Ishikawa (cell line): ENCODE measurements around the gene GRHL3.

Experiments used
- CEBPB ChIP-seq: IDR thresholded peaks from 2 replicates; pipeline ENCODE4 v1.6.1; 2012
- CREB1 ChIP-seq: IDR thresholded peaks from 2 replicates; pipeline ENCODE4 v1.6.1; 2012; ENCODE audit warnings: low read depth
- EGR1 ChIP-seq: IDR thresholded peaks from 2 replicates; pipeline ENCODE4 v1.6.1; 2012
- EP300 ChIP-seq: IDR thresholded peaks from 2 replicates; pipeline ENCODE4 v1.6.1; 2012; ENCODE audit warnings: borderline replicate concordance
- FOXM1 ChIP-seq: IDR thresholded peaks from 2 replicates; pipeline ENCODE4 v1.6.1; 2012; ENCODE audit warnings: low read depth, borderline replicate concordance
- MAX ChIP-seq: IDR thresholded peaks from 2 replicates; pipeline ENCODE4 v1.6.1; 2012
- NFIC ChIP-seq: IDR thresholded peaks from 2 replicates; pipeline ENCODE4 v1.6.1; 2012
- RAD21 ChIP-seq: IDR thresholded peaks from 2 replicates; pipeline ENCODE4 v1.6.1; 2012; ENCODE audit warnings: low read depth
- TAF1 ChIP-seq: IDR thresholded peaks from 2 replicates; pipeline ENCODE4 v1.6.1; 2012; ENCODE audit warnings: low read depth, mild to moderate bottlenecking
- TCF12 ChIP-seq: IDR thresholded peaks from 2 replicates; pipeline ENCODE4 v1.6.1; 2012; ENCODE audit warnings: low read depth
- TEAD4 ChIP-seq: IDR thresholded peaks from 2 replicates; pipeline ENCODE4 v1.6.1; 2012
- USF1 ChIP-seq: IDR thresholded peaks from 2 replicates; pipeline ENCODE4 v1.6.1; 2012
- YY1 ChIP-seq: IDR thresholded peaks from 2 replicates; pipeline ENCODE4 v1.6.1; 2012; ENCODE audit warnings: low read depth
- ZBTB7A ChIP-seq: IDR thresholded peaks from 2 replicates; pipeline ENCODE4 v1.6.1; 2012; ENCODE audit warnings: low read depth
- TF ChIP-seq, protein P1 (sequence below): IDR thresholded peaks from 2 replicates; pipeline ENCODE4 v1.6.1; 2012; ENCODE audit warnings: low read depth, mild to moderate bottlenecking

The GRHL3 gene

DNA sequence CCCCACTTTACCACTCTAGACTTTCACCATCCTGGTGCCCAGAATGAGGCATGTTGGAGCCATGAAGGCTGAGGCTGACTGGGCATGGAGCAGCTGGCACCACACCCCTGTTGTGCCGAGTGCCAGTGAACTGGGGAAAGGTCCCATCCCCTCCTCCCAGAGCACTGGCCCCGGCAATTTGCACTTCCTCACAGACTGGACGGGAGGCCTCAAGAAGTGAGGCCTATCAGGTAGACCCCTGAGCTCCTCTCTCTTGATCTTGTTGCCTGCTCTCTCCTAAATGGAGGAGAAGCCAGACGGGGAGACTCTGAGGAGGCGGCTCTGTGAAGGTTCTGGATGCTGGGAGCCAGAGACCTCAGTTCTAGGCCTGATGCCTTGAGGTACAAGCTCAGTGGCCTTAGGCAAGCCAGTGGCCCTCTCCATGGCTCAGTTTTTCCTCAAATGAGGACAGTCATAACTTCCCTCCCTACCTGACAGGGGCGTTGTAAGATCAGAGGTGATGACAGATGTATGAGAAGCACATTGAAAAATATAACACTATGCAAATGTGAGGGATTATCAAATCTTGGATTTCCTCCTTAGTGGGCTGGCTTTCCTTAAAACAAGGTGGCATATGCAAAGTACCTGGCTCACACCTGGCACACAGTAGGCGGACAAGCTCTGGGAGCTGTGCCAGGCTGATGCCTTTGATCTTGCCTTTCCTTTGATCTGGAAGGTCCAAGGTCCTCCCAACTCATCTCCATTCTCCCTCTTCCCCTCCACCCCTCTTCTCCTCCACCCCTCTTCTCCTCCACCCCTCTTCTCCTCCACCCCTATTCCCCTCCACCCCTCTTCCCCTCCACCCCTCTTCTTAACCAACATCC, 6.7 kb downstream of the GRHL3 start:
- TF ChIP-seq FOXM1 (no peak), YY1 (no peak), TCF12 (no peak), TAF1 (no peak), CEBPB (no peak), RAD21 (no peak), USF1 (no peak), EGR1 (no peak), ZBTB7A (no peak), TEAD4 (no peak), CREB1 (no peak), MAX (no peak), EP300 (no peak)
- TF ChIP-seq, protein P1, sequence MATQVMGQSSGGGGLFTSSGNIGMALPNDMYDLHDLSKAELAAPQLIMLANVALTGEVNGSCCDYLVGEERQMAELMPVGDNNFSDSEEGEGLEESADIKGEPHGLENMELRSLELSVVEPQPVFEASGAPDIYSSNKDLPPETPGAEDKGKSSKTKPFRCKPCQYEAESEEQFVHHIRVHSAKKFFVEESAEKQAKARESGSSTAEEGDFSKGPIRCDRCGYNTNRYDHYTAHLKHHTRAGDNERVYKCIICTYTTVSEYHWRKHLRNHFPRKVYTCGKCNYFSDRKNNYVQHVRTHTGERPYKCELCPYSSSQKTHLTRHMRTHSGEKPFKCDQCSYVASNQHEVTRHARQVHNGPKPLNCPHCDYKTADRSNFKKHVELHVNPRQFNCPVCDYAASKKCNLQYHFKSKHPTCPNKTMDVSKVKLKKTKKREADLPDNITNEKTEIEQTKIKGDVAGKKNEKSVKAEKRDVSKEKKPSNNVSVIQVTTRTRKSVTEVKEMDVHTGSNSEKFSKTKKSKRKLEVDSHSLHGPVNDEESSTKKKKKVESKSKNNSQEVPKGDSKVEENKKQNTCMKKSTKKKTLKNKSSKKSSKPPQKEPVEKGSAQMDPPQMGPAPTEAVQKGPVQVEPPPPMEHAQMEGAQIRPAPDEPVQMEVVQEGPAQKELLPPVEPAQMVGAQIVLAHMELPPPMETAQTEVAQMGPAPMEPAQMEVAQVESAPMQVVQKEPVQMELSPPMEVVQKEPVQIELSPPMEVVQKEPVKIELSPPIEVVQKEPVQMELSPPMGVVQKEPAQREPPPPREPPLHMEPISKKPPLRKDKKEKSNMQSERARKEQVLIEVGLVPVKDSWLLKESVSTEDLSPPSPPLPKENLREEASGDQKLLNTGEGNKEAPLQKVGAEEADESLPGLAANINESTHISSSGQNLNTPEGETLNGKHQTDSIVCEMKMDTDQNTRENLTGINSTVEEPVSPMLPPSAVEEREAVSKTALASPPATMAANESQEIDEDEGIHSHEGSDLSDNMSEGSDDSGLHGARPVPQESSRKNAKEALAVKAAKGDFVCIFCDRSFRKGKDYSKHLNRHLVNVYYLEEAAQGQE: no peak

- no peak for TF ChIP-seq FOXM1
- TF ChIP-seq ZBTB7A: no peak
- TF ChIP-seq EGR1: no peak
Observed at GRCh38 chr1:24327486-24327885, 8.3 kb downstream of the GRHL3 start.

- TF ChIP-seq USF1 (no peak), FOXM1 (no peak)
Observed at GRCh38 chr1:24327891-24328290, 8.7 kb downstream of the GRHL3 start.

GRCh38 chr1:24329331-24329730, 10.2 kb downstream of the GRHL3 start:
- TF ChIP-seq YY1 (no peak), TAF1 (no peak), EGR1 (no peak), FOXM1 (no peak), CEBPB (no peak), NFIC (no peak), MAX (no peak), TEAD4 (no peak)
- TF ChIP-seq, protein P1: no peak

- TF ChIP-seq TAF1 (no peak), EP300 (no peak), TCF12 (no peak)
Observed at GRCh38 chr1:24329797-24330543, 10.8 kb downstream of the GRHL3 start.

DNA sequence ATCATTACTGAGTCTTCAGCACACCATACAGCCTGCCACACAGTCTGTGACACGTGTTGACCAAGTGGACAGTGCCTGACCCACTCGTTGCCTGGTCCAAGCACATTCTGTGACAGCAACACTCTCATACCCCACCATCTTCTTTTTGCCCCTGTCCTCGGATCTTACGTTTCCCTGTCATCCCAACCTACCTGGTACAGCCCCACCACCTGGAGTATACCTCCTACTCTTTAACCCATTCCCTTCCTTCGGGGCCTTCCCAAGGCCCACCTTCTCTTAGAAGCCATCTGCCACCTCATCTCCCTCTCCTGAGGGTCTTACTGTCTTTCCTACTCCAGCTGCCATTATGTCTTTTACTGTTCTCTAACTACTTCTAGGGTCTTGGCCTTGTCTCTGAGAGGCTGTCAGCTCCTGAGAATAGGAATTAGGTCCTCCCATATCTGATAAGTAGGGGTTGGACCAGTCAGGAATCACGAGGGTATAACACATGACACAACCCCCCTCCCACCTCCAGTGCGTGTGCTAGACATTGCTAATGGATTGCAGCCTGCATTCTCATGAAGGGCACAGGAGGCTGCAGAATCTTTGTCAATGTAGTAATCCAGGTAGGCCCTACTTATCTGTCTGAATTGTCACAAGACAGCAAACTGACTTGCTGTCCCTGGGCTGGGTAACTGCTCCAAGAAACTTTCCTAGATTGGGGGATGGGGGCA, 13.0 kb downstream of the GRHL3 start:
- no peak for TF ChIP-seq TCF12
- no peak for TF ChIP-seq CREB1
- TF ChIP-seq YY1: no peak
